Transverse colon (tissue), 4 donors: Measurements from ENCODE around the gene BPTF. TPM values are rescaled to one million over a fixed set of nuclear protein-coding genes. Genes with fewer than 3 reads are reported as not detected.
"Not testable (repeated sequence)": the region's sequence is repeated elsewhere in the genome, so short reads cannot be mapped to it uniquely, and the experiment has no call there.

ENCODE experiments used
- DNase-seq: peaks from one replicate; pipeline ENCODE4 v3.0.0-alpha.2; 2019
- H3K27ac ChIP-seq, 4 donors: fragments of 200-600 bp; sonication (generic); 2 replicates each; pipeline ENCODE4 v1.5.1; 2016 to 2018; ENCODE audit warnings: inconsistent platforms in 4 of 4
- H3K27me3 ChIP-seq: fragments of 200-600 bp; sonication (generic); 2 replicates; pipeline ENCODE4 v1.5.1; 2017; ENCODE audit warnings: inconsistent platforms
- H3K36me3 ChIP-seq, 4 donors: fragments of 200-600 bp; sonication (generic); 2 replicates each; pipeline ENCODE4 v1.5.1; 2017 to 2019; ENCODE audit warnings: inconsistent platforms in 4 of 4
- H3K4me1 ChIP-seq, 4 donors: fragments of 200-600 bp; sonication (generic); 2 replicates each; pipeline ENCODE4 v1.5.1; 2017 to 2020; ENCODE audit warnings: inconsistent platforms in 4 of 4
- H3K4me3 ChIP-seq, 4 donors: fragments of 200-600 bp; sonication (generic); 1 replicate in 1 of 4; 2 replicates in 3 of 4; pipeline versions ENCODE4 v1.5.1 to v1.6.1; 2017 to 2019; ENCODE audit warnings: inconsistent platforms in 4 of 4
- H3K9me3 ChIP-seq, 2 donors: fragments of 200-600 bp; sonication (generic); 2 replicates each; pipeline ENCODE4 v1.5.1; 2017 to 2019; ENCODE audit warnings: inconsistent platforms in 2 of 2
- EP300 ChIP-seq: sonication (generic); formaldehyde crosslinking; IDR thresholded peaks from one replicate; pipeline ENCODE4 v1.6.1; 2017; ENCODE audit warnings: antibody characterized with exemption, low read depth
- POLR2A ChIP-seq: fragments of 450-650 bp; IDR thresholded peaks from one replicate; pipeline ENCODE4 v1.6.1; 2016; ENCODE audit warnings: antibody characterized with exemption, mild to moderate bottlenecking, moderate library complexity
- POLR2AphosphoS5 ChIP-seq, 3 donors: sonication (generic); formaldehyde crosslinking; IDR thresholded peaks; one replicate each; pipeline ENCODE4 v1.6.1; 2016; ENCODE audit warnings: antibody characterized with exemption in 3 of 3
- WGBS, 2 donors: methylation state at CpG; one replicate each; pipeline ENCODE4 v1.1.5; 2018; ENCODE audit warnings: low coverage in 1 of 2; 5-methylcytosine and 5-hydroxymethylcytosine counted together
- in situ Hi-C, 4 donors: fragments of 200-750 bp; cut with MboI; loops; one replicate each; pipeline versions ENCODE4 v1.15.0 to v1.15.1; 2017; ENCODE audit warnings: low sequenced_read_pairs in 3 of 4, low pct_ligation_motif_present in 1 of 4, low pct_unique_long_range_greater_than_20kb in 1 of 4
- intact Hi-C: fragments of 100-400 bp; cut with DNase I; formaldehyde crosslinking; loops from one replicate; pipeline ENCODE4 v1.15.1; 2023; ENCODE audit warnings: low total_unique reads
- total RNA-seq, 4 donors: library from RNA; depleted of rRNA; stranded (reverse); fragments of >200 nt; gene quantifications; one replicate each; pipeline ENCODE4 v1.1.0, GENCODE V29; 2016
- TF ChIP-seq, protein P1 (sequence below), 5 experiments: fragments of 200-600 bp in 3 of 5; fragments of 450-650 bp in 2 of 5; sonication (generic) in 3 of 5; IDR thresholded peaks; 1 replicate in 2 of 5; 2 replicates in 3 of 5; pipeline ENCODE4 v1.5.1; 2016 to 2017; ENCODE audit warnings: antibody characterized with exemption in 5 of 5, inconsistent platforms in 3 of 5, mild to moderate bottlenecking in 2 of 5, moderate library complexity in 1 of 5

The BPTF gene
- total RNA-seq, 4 donors from 2014 or later = 70.3 to 158 (median 86.7) TPM

DNA sequence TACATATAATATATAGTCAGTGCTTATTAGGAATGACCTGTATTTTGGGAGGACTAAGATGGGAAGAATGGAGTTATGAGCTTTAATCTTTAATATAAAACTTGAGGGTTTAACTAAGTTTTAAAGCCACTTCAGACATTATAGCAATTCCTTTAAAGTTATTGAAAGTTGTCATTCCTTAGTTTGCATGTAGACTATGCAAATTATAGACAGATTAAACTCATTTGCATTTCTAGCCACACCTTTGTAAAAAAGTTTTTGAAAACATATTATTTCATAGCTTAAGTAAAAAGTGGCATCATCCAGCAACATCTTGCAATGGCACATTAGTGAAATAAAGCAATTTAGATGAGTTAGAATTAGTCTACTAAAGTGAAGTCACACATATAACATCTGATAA lies 121.2 kb downstream of the BPTF start:
- Histone ChIP-seq H3K4me1 (no peaks in the 10 kb centered on the region), H3K36me3 (peaks cover 0 to 88% (median 44%) of the 10 kb centered on the region in 4 donors), H3K27ac (no peak overlapping the region), H3K9me3 (no peaks in the 10 kb centered on the region), H3K27me3 (no peaks in the 10 kb centered on the region), H3K4me3 (no peak overlapping the region)
- TF ChIP-seq POLR2A (no peak), EP300 (no peak), POLR2AphosphoS5 (IDR thresholded peaks at IDR 0.05) (no peak)
- TF ChIP-seq, protein P1, sequence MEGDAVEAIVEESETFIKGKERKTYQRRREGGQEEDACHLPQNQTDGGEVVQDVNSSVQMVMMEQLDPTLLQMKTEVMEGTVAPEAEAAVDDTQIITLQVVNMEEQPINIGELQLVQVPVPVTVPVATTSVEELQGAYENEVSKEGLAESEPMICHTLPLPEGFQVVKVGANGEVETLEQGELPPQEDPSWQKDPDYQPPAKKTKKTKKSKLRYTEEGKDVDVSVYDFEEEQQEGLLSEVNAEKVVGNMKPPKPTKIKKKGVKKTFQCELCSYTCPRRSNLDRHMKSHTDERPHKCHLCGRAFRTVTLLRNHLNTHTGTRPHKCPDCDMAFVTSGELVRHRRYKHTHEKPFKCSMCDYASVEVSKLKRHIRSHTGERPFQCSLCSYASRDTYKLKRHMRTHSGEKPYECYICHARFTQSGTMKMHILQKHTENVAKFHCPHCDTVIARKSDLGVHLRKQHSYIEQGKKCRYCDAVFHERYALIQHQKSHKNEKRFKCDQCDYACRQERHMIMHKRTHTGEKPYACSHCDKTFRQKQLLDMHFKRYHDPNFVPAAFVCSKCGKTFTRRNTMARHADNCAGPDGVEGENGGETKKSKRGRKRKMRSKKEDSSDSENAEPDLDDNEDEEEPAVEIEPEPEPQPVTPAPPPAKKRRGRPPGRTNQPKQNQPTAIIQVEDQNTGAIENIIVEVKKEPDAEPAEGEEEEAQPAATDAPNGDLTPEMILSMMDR (IDR thresholded peaks at IDR 0.05) = no peak
- intact Hi-C loops = no loop called here
- in situ Hi-C loops = no loop called here
- no peak for DNase-seq

DNA sequence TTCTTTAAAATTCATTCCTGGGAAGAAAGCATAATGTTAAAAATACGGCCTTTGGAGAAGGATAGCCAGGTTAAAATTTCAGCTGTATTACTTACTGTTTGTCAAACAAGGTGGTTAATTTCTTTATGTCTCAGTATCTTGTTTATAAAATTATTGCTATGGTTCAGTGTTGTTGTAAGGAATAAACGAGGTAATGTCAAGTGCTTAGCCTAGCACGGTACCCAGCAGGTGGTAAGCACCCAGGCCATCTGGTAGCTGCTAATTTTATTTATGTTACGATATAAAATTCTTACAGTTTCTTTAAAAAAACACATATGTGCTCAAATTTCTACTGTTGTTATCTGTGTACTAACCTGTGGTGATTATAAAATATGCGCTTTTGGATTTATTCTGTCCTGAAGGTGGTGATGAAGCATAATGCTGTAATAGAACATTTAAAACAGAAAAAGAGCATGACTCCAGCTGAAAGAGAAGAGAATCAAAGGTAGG lies 122.1 kb downstream of the BPTF start:
- DNase-seq = no peak
- intact Hi-C loops = no loop called here
- 89 to 93% methylated on average over 4 to 5 of the region's 5 CpGs for whole genome bisulfite sequencing, 2 donors
- Histone ChIP-seq H3K36me3 (peaks cover 0 to 83% (median 42%) of the 10 kb centered on the region in 4 donors), H3K4me1 (no peaks in the 10 kb centered on the region), H3K27me3 (no peaks in the 10 kb centered on the region), H3K9me3 (no peaks in the 10 kb centered on the region), H3K4me3 (no peak overlapping the region), H3K27ac (no peak overlapping the region)
- TF ChIP-seq POLR2A = no peak
- in situ Hi-C loops = no loop called here

DNA sequence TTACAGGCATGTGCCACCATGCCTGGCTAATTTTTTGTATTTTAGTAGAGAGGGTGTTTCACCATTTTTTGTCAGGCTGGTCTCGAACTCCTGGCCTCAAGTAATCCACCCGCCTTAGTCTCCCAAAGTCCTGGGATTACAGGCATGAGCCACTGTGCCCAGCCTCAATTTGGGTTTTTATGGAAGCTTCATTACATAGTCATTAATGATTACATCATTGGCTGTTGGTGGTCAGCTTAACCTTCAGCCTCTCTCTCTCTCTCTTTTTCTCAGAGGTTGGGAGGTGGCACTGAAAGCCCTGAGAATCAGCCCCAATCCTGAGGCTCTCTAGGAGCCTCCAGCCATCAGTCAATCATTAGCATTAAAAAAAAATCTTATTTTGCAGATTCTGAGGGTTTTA lies 125.6 kb downstream of the BPTF start:
- H3K27me3 ChIP-seq = no peaks in the 10 kb centered on the region
- H3K9me3 ChIP-seq = no peaks in the 10 kb centered on the region
- WGBS, 2 donors = 100% methylated on average over 2 of the region's 2 CpGs; no CpG with 5 or more reads in 1 of the 2 donors
- intact Hi-C loops = no loop called here
- in situ Hi-C loops = no loop called here
- H3K36me3 ChIP-seq = peaks cover 0 to 72% (median 34%) of the 10 kb centered on the region in 4 donors
- DNase-seq = no peak
- TF ChIP-seq, protein P1 (IDR thresholded peaks at IDR 0.05) = no peak
- TF ChIP-seq POLR2A (no peak), EP300 (no peak), POLR2AphosphoS5 (IDR thresholded peaks at IDR 0.05) (no peak)
- no peak overlapping the region for H3K27ac ChIP-seq
- no peak overlapping the region for H3K4me3 ChIP-seq
- H3K4me1 ChIP-seq = no peaks in the 10 kb centered on the region

DNA sequence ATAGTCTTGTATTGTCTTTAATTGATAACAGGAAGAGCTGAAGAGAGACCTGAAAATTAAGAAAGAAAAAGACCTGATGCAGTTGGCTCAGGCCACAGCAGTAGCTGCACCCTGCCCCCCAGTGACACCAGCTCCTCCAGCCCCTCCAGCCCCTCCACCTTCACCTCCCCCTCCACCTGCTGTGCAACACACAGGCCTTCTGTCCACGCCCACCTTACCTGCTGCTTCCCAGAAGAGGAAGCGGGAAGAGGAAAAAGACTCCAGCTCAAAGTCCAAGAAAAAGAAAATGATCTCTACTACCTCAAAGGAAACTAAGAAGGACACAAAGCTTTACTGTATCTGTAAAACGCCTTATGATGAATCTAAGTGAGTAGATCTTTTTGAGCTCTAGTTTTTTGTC lies 134.2 kb downstream of the BPTF start:
- peaks cover 0 to 11% (median 5%) of the 10 kb centered on the region in 4 donors for H3K4me1 ChIP-seq
- intact Hi-C loops = no loop called here
- H3K9me3 ChIP-seq = no peaks in the 10 kb centered on the region
- peak; percentile 43 for DNase-seq
- TF ChIP-seq EP300 (no peak), POLR2AphosphoS5 (IDR thresholded peaks at IDR 0.05) (peak in 1 of 3 donors; percentile 15)
- WGBS, 2 donors = 47 to 65% methylated on average over 3 of the region's 3 CpGs
- H3K4me3 ChIP-seq = no peak overlapping the region
- in situ Hi-C loops = no loop called here
- H3K27ac ChIP-seq = peak overlapping the region; percentile 9 to 57 (median 54)
- peaks cover 0 to 17% (median 4%) of the 10 kb centered on the region in 4 donors for H3K36me3 ChIP-seq
- no peaks in the 10 kb centered on the region for H3K27me3 ChIP-seq

DNA sequence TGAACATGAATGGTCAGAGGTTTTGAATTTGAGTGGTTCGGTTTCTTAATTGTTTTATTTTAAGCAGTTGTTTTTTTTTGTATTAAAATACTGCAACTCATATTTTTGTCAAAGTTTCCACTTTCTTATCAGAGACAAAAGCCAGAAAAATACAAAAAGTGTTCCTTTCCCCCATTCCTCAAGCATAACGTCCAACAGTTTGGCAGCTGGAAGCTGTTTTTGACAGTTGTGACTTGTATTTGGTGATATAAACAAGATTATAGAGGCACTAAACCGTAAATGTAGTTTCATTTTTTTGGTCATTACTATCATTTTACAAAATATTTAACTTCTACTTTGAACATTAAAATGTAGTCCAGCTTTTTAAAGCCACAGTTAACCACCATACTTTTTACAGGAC lies 135.0 kb downstream of the BPTF start:
- H3K4me1 ChIP-seq = peaks cover 0 to 11% (median 5%) of the 10 kb centered on the region in 4 donors
- H3K4me3 ChIP-seq, intact Hi-C loops, H3K27me3 ChIP-seq, H3K9me3 ChIP-seq, DNase-seq, in situ Hi-C loops: not testable (repeated sequence)
- peaks cover 0 to 19% (median 5%) of the 10 kb centered on the region in 4 donors for H3K36me3 ChIP-seq
- H3K27ac ChIP-seq = peak overlapping the region in 2 of 4 donors; percentile 57
- WGBS, 2 donors = 63 to 64% methylated on average over 3 of the region's 3 CpGs

DNA sequence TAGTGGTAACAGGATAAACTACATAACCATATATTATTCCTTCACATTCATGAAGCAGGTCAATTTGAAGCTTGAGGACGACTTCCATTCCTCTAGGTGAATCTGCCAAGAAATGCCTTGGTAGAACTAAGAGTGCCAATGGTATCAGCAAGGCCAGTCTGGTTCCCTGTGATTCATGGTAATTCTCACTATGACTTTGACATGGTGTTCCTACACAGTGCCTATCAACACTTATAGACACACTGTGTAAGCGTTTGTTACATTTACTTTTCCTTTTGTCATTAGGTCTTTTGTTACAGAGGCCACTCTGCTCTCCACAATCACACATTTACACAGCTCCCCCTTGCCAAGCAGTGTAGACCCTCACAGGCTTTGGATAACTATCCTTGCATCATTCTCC lies 136.9 kb downstream of the BPTF start:
- H3K9me3 ChIP-seq, H3K27me3 ChIP-seq, intact Hi-C loops, H3K4me3 ChIP-seq, H3K27ac ChIP-seq, DNase-seq, in situ Hi-C loops: not testable (repeated sequence)
- WGBS, 2 donors = 89 to 100% methylated on average over 1 to 2 of the region's 2 CpGs
- peaks cover 0 to 26% (median 9%) of the 10 kb centered on the region in 4 donors for H3K36me3 ChIP-seq
- H3K4me1 ChIP-seq = peaks cover 0 to 11% (median 5%) of the 10 kb centered on the region in 4 donors
